ENCODE measurements around the gene SLC22A17.

- no peak for TF ChIP-seq CTCF (conservative IDR thresholded peaks at IDR 0.05; ENCODE audit: low read length)
- TF ChIP-seq EZH2phosphoT487 (IDR thresholded peaks at IDR 0.05; ENCODE audit: borderline replicate concordance, low read depth, low read length) = no peak
Measured at GRCh38 chr14:23306412-23307145, 46.1 kb downstream of the SLC22A17 start, which contains the start of gene BCL2L2.

Data from OCI-LY7 (cell line).